ENCODE results near the gene CYP26A1.

DNA sequence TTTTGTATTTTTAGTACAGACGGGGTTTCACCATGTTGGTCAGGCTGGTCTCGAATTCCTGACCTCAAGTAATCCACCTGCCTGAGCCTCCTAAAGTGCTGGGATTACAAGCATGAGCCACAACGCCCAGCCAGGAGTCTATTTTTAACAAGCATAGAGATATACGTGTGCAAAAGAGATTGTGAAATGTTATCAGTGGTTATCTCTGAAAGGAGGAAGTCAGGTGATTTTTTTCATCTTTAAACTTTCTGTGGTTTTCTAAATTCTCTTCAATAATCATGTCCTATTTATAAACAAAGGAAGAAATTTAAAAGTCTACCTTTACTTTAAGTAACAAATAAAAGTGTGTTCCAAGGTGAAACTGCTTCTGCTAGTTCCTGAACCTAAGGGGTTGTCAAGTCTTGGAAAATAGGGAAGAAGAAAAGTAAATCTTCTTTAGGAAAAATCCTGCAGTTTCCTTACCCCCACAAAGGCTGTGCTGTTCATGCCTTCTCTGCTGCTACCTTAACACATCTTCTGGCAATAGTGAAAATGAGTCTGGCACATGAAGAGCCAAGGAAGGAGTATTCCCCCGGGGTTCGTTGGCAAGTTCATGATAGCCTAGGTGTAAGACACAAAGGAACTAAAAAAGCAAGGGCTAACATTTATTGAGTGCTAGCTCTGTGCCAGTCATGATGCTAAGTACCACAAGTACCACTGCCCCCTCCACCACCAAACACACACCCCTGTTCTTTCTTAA is 51.1 kb downstream of the CYP26A1 start:
- TF ChIP-seq, protein P1, sequence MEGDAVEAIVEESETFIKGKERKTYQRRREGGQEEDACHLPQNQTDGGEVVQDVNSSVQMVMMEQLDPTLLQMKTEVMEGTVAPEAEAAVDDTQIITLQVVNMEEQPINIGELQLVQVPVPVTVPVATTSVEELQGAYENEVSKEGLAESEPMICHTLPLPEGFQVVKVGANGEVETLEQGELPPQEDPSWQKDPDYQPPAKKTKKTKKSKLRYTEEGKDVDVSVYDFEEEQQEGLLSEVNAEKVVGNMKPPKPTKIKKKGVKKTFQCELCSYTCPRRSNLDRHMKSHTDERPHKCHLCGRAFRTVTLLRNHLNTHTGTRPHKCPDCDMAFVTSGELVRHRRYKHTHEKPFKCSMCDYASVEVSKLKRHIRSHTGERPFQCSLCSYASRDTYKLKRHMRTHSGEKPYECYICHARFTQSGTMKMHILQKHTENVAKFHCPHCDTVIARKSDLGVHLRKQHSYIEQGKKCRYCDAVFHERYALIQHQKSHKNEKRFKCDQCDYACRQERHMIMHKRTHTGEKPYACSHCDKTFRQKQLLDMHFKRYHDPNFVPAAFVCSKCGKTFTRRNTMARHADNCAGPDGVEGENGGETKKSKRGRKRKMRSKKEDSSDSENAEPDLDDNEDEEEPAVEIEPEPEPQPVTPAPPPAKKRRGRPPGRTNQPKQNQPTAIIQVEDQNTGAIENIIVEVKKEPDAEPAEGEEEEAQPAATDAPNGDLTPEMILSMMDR (IDR thresholded peaks at IDR 0.05), result no peak
- no peak for TF ChIP-seq POLR2A (IDR thresholded peaks at IDR 0.05)
